Glutamatergic neuron (in vitro differentiated cells): Measurements from ENCODE around the gene CFAP61. TPM values are rescaled to one million over a fixed set of nuclear protein-coding genes. Genes with fewer than 3 reads are reported as not detected.

ENCODE experiments used
- DNase-seq: peaks from one replicate; pipeline ENCODE4 v3.0.0; 2022
- H3K27ac Mint-ChIP-seq: one replicate; pipeline ENCODE4 v1.8.0; 2020; ENCODE audit warnings: mild to moderate bottlenecking, mixed read lengths, inconsistent platforms; ENCODE audit not compliant: unreplicated experiment
- H3K27me3 Mint-ChIP-seq: one replicate; pipeline ENCODE4 v1.8.0; 2020; ENCODE audit warnings: mild to moderate bottlenecking, moderate library complexity, mixed read lengths, inconsistent platforms; ENCODE audit not compliant: unreplicated experiment
- H3K36me3 Mint-ChIP-seq: one replicate; pipeline ENCODE4 v1.8.0; 2020; ENCODE audit warnings: mild to moderate bottlenecking, mixed read lengths, inconsistent platforms; ENCODE audit not compliant: unreplicated experiment
- H3K4me1 Mint-ChIP-seq: one replicate; pipeline ENCODE4 v1.8.0; 2020; ENCODE audit warnings: mild to moderate bottlenecking, low read depth, mixed read lengths, inconsistent platforms; ENCODE audit not compliant: unreplicated experiment
- H3K4me3 Mint-ChIP-seq: one replicate; pipeline ENCODE4 v1.8.0; 2020; ENCODE audit warnings: mild to moderate bottlenecking, mixed read lengths, inconsistent platforms; ENCODE audit not compliant: unreplicated experiment
- H3K9me3 Mint-ChIP-seq: one replicate; pipeline ENCODE4 v1.8.0; 2020; ENCODE audit warnings: mild to moderate bottlenecking, moderate library complexity, mixed read lengths, inconsistent platforms; ENCODE audit not compliant: unreplicated experiment
- total RNA-seq: library from RNA; stranded (reverse); fragmentation: NEBNext Ultra II Directional; extraction: Animal tissue kit (Norgen Biotek cat#: 25700); gene quantifications from one replicate; pipeline ENCODE4 v1.2.1, GENCODE V29; 2021; ENCODE audit not compliant: unreplicated experiment
- TF ChIP-seq, protein P1 (sequence below): fragments of 200-600 bp; sonication (generic); IDR thresholded peaks from one replicate; pipeline ENCODE4 v1.5.0; 2021; ENCODE audit not compliant: partially characterized antibody, unreplicated experiment

The CFAP61 gene
- total RNA-seq, 1 donor from 2014 or later, result 5.0 TPM

DNA sequence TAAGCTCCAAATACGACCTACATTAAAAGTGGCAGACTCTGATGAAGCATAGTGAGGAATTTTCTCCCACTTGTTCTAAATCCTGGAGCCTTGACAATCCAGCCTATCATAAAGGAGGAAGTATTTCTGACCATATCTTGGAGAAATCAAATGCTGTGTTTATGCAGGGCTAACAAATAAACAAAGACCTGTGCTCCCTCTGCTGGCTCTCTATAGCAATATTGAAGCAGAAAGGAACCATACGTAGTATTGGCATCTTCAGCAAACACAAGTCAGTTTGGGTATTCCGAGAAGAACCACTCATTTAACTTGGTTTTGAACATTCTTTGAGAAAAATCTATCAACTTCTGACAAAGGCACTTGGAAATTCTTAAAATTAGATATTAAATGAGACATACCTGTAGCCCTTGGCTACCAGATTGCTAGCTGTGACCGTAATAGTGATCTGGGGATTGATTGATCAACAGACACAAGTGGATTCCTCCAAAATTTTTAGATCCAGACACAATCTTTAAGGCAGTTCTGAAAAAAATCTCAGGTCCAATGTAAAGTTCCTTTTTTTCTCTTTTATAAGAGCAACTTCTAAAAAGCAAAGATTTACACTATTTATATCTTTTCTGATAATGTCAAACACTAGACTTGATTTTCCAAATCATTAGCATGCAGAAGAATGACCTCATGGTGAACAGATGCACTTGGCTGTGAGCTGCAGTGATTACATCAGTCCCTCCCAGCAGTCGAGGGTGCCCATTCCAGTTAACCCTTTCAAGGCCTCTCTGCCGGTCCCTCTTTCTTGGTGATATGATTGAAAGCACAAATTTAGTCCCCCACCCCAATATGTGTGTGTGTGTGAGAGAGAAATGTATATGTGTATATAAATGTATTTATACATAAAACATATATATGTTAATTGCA lies 355.8 kb downstream of the CFAP61 start:
- Mint-ChIP-seq H3K36me3 (no peaks in the 10 kb centered on the region), H3K9me3 (peaks cover 22% of the 10 kb centered on the region), H3K4me3 (peak overlapping the region; percentile 70), H3K4me1 (peaks cover 85% of the 10 kb centered on the region), H3K27me3 (peaks cover 10% of the 10 kb centered on the region), H3K27ac (peak overlapping the region; percentile 98)
- peak; percentile 64 for DNase-seq
- TF ChIP-seq, protein P1, sequence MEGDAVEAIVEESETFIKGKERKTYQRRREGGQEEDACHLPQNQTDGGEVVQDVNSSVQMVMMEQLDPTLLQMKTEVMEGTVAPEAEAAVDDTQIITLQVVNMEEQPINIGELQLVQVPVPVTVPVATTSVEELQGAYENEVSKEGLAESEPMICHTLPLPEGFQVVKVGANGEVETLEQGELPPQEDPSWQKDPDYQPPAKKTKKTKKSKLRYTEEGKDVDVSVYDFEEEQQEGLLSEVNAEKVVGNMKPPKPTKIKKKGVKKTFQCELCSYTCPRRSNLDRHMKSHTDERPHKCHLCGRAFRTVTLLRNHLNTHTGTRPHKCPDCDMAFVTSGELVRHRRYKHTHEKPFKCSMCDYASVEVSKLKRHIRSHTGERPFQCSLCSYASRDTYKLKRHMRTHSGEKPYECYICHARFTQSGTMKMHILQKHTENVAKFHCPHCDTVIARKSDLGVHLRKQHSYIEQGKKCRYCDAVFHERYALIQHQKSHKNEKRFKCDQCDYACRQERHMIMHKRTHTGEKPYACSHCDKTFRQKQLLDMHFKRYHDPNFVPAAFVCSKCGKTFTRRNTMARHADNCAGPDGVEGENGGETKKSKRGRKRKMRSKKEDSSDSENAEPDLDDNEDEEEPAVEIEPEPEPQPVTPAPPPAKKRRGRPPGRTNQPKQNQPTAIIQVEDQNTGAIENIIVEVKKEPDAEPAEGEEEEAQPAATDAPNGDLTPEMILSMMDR, result peak; percentile 53

- TF ChIP-seq, protein P1, result no peak
- DNase-seq, result no peak
- Mint-ChIP-seq H3K27ac (peak overlapping the region; percentile 98), H3K9me3 (peaks cover 22% of the 10 kb centered on the region), H3K27me3 (peaks cover 10% of the 10 kb centered on the region), H3K4me3 (no peak overlapping the region), H3K4me1 (peaks cover 86% of the 10 kb centered on the region), H3K36me3 (no peaks in the 10 kb centered on the region)
These were observed 357.0 kb downstream of the CFAP61 start for GRCh38 chr20:20409331-20409730.

Other genes starting within 250 kb of the CFAP61 start
- 33.5 TPM for gene NAA20, start 35.2 kb upstream of the CFAP61 start, total RNA-seq
- gene CRNKL1, start 66 bp upstream of the CFAP61 start, total RNA-seq, result 28.7 TPM